Activated T-helper 17 cell treated with anti-CD3 and anti-CD28 coated beads, Interleukin-2, amount 50 U/mL, for 72 hours (primary cell): ENCODE data around the gene AMOTL2. TPM values are rescaled to one million over a fixed set of nuclear protein-coding genes. Genes with fewer than 3 reads are reported as not detected.

Experiments used
- ATAC-seq: fragments of 150-1000 bp; cut with Tn5 transposase; replicated peaks from 2 replicates; pipeline ENCODE4 v1.10.0; 2021; ENCODE audit warnings: mild to moderate bottlenecking, moderate library complexity
- H3K27ac Mint-ChIP-seq: one replicate; pipeline ENCODE4 v1.8.0; 2022; ENCODE audit warnings: mixed read lengths
- H3K27me3 Mint-ChIP-seq: one replicate; pipeline ENCODE4 v1.8.0; 2022; ENCODE audit warnings: mixed read lengths
- H3K36me3 Mint-ChIP-seq: one replicate; pipeline ENCODE4 v1.8.0; 2022; ENCODE audit warnings: low read depth, mild to moderate bottlenecking, mixed read lengths
- H3K4me1 Mint-ChIP-seq: one replicate; pipeline ENCODE4 v1.8.0; 2022; ENCODE audit warnings: mixed read lengths
- H3K4me3 Mint-ChIP-seq: one replicate; pipeline ENCODE4 v1.8.0; 2022; ENCODE audit warnings: mild to moderate bottlenecking, mixed read lengths
- H3K9me3 Mint-ChIP-seq: one replicate; pipeline ENCODE4 v1.8.0; 2022; ENCODE audit warnings: mixed read lengths
- total RNA-seq, 2 donors: library from RNA; stranded (reverse); gene quantifications; one replicate each; pipeline ENCODE4 v1.2.3, GENCODE V29; 2022

The AMOTL2 gene
- total RNA-seq, 2 donors from 2014 or later, result not detected

DNA sequence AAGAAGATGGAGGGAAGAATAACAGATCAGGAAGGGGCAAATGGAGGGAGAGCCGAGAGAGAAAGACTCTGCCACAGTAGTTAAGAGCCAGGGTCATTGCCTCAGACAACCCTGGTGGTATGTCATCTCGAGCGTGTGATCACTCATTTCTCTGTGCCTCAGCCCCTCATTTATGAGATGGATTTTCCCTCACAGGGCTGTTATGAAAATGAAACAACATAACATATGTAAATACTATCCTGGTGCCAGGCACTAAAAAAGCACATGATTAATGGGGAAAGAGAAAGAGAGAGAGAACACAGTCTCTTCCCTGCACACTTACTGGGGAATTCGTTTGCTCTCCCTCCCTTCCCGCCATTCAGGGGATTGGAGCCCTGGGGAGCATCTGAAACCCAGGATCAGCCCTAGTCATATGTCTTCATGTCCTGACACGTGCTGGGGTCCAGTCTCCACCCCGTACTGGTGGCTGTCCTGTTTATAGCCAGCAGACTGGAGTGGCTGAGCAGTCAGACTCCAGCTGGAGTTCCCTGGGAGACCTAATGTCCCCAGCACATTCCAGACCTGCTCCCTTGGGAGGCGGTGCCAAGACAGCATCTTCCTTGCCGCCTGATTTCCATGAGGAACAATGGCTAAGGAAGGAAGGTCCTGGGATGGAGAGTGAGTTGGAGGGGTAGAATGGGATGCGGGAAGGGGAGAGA is 14.7 kb upstream of the AMOTL2 start:
- no peak overlapping the region for H3K4me3 Mint-ChIP-seq
- peaks cover 41% of the 10 kb centered on the region for H3K27me3 Mint-ChIP-seq
- ATAC-seq, result no peak
- H3K36me3 Mint-ChIP-seq, result no peaks in the 10 kb centered on the region
- no peaks in the 10 kb centered on the region for H3K9me3 Mint-ChIP-seq
- H3K27ac Mint-ChIP-seq, result no peak overlapping the region
- H3K4me1 Mint-ChIP-seq, result no peaks in the 10 kb centered on the region

DNA sequence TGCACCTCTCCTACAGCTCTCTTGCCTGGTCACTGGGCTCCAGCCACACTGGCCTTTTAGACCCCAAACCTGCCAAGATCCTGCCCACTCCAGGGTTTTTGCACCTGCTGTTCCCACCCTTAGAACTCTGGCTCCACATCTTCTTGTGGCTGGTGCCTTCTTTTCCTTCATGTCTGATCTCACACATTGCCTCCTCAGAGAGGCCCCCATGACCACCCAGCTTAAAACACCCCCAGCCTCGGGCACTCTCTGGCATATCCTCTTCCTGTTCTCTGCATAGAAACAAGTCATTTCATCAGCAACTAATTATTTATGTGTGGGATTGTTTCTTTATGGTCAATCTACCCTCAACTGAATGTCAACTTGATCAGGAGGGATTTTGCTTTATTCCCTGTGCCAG is 14.0 kb upstream of the AMOTL2 start:
- Mint-ChIP-seq H3K36me3 (no peaks in the 10 kb centered on the region), H3K4me3 (no peak overlapping the region)

DNA sequence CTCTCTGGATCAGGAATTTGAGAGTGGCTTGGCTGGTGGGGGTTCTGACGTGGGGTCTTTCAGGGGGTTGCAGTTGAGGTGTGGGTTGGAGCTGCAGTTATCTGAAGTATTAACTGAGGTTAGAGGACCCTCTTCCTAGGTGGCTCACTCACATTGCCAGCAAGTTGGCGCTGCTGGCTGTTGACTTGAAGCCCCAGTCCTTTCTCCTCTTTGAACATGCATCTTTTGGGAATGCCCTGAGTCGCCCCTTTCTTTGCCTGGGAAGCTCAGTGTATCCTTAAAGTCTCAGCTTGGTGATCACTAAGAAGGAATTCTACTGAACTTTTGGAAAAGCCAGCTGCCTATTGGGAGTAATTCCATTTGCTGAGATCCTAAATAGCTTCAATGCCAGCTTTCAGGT is 13.0 kb upstream of the AMOTL2 start:
- H3K36me3 Mint-ChIP-seq, result no peaks in the 10 kb centered on the region
- H3K4me1 Mint-ChIP-seq, result no peaks in the 10 kb centered on the region
- H3K4me3 Mint-ChIP-seq, result no peak overlapping the region
- H3K9me3 Mint-ChIP-seq, result no peaks in the 10 kb centered on the region
- no peak overlapping the region for H3K27ac Mint-ChIP-seq
- peaks cover 35% of the 10 kb centered on the region for H3K27me3 Mint-ChIP-seq
- no peak for ATAC-seq

More for the DNA sequence above, 14.0 kb upstream of the AMOTL2 start:
- Mint-ChIP-seq H3K27ac (no peak overlapping the region), H3K9me3 (no peaks in the 10 kb centered on the region), H3K4me1 (no peaks in the 10 kb centered on the region), H3K27me3 (peaks cover 37% of the 10 kb centered on the region)
- ATAC-seq, result no peak

DNA sequence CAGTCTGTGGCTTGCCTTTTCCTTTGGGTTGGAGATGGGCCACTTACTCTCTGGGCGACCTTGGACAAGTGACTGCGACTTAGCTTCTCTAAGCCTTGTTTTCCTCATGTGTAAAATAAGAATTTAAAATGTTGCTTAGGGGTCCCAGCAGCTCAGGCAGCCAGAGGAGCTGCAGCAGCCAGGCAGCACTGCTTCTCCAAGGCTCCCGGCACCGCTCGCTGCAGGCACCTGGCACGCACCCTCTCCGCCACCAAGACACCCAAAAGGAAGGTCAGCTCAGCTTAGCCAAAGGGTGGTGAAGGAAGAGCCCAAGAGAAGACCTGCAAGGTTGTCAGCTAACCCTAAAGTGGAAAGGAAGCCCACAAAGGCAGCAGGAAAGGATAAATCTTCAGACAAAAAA is 10.7 kb upstream of the AMOTL2 start:
- Mint-ChIP-seq H3K4me1 (no peaks in the 10 kb centered on the region), H3K9me3 (no peaks in the 10 kb centered on the region), H3K27me3 (peaks cover 20% of the 10 kb centered on the region), H3K27ac (no peak overlapping the region), H3K36me3 (no peaks in the 10 kb centered on the region), H3K4me3 (no peak overlapping the region)
- ATAC-seq, result no peak

DNA sequence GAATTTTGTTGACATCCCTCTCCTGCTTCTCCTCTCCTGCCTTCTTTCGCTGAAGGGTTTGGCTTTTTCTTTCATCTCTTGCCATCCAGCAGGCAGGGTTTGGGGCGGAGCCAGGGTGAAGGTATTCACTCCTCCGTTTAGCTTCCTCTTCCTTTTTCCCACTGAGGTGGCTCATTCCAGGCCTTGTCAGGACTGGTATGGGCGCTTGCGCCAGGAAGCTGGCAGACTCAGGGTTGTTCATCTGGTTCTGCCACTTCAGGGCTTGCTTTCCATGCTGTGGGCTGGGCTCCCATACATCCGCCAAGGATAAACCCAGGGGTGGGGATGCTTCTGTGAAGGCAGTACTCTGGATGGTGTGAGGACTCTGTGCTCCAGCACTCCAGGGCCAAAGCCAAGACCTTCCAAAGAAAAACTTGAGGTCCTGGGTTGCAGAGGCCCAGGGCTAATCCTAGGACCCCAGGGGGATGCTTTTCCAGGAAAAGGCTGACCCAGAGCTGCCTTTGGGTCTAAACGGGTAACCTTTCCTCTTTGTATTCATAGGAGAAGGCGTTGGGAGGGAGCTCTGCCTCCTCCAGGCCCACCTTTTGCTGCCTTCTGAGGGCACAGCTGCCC is 7.7 kb upstream of the AMOTL2 start:
- ATAC-seq, result no peak
- no peaks in the 10 kb centered on the region for H3K9me3 Mint-ChIP-seq
- H3K27ac Mint-ChIP-seq, result no peak overlapping the region
- no peaks in the 10 kb centered on the region for H3K4me1 Mint-ChIP-seq
- H3K36me3 Mint-ChIP-seq, result no peaks in the 10 kb centered on the region
- H3K4me3 Mint-ChIP-seq, result no peak overlapping the region
- peaks cover 3% of the 10 kb centered on the region for H3K27me3 Mint-ChIP-seq

DNA sequence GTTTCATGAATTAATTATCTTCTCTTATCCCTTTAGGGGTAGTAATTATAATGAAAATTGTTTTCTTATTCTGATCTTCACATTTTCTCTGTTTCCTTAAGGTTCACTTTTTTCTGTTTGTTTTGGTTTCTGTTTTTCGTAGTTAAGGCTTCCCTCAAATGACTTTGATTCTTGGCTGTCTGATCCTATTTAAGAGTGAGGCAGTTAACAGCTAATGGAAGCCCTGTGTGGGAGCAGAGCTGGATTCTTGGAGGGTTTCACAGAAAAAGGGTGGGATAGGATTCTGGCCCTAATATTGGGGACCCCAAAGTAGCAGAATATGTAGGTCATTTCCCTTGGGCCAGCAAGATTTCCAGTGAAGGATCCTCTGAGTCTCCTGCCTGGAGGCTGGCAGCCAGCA is 6.8 kb upstream of the AMOTL2 start:
- H3K9me3 Mint-ChIP-seq, result no peaks in the 10 kb centered on the region
- peaks cover 4% of the 10 kb centered on the region for H3K27me3 Mint-ChIP-seq
- H3K4me1 Mint-ChIP-seq, result no peaks in the 10 kb centered on the region
- ATAC-seq, result no peak
- no peak overlapping the region for H3K27ac Mint-ChIP-seq
- H3K4me3 Mint-ChIP-seq, result no peak overlapping the region
- no peaks in the 10 kb centered on the region for H3K36me3 Mint-ChIP-seq

DNA sequence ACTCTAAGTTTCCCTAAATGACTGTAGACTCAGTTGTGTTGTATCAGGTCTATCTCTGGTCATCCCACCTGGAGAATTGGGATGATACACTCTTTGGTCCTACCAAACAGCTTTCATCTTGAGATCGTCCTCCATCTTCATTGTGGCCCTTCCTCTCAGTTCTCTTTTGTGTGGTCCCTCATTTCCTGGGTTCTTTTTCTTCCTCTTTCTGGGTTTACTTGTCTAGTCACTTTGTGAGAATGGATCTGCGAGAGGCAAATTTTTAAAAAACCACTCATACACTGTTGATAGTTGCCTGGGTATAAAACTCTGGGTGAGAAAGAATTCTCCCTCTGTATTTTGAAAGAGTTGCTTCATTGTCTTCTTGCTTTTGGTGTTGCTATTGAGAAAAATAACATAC is 6.0 kb upstream of the AMOTL2 start:
- peaks cover 12% of the 10 kb centered on the region for H3K27me3 Mint-ChIP-seq
- H3K27ac Mint-ChIP-seq, result no peak overlapping the region

DNA sequence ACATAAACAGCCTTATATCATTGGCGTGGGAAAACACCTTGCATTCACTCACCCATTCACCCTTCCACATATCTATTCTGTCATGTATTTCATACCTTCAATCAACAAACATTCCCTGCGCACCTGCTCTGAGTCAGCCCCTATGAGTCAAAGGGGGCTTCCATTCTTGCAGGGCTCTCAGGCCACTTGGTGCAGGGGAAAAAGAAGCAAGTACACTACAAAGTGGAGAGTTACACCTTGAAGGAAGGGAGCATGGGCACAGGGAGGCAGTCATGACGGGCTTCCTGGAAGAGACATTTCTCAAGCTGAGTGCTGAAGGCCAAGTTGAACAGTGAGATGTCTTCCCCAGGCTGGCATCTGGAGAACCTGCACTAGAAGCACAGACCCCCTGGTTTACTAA is 4.6 kb upstream of the AMOTL2 start:
- peak; percentile 54 for ATAC-seq
- no peaks in the 10 kb centered on the region for H3K9me3 Mint-ChIP-seq
- no peak overlapping the region for H3K27ac Mint-ChIP-seq
- H3K27me3 Mint-ChIP-seq, result peaks cover 17% of the 10 kb centered on the region
- no peaks in the 10 kb centered on the region for H3K36me3 Mint-ChIP-seq
- H3K4me3 Mint-ChIP-seq, result no peak overlapping the region
- H3K4me1 Mint-ChIP-seq, result peaks cover 11% of the 10 kb centered on the region

More for the DNA sequence above, 6.0 kb upstream of the AMOTL2 start:
- H3K36me3 Mint-ChIP-seq, result no peaks in the 10 kb centered on the region
- H3K4me1 Mint-ChIP-seq, result peaks cover 4% of the 10 kb centered on the region
- no peak for ATAC-seq
- H3K4me3 Mint-ChIP-seq, result no peak overlapping the region
- no peaks in the 10 kb centered on the region for H3K9me3 Mint-ChIP-seq

DNA sequence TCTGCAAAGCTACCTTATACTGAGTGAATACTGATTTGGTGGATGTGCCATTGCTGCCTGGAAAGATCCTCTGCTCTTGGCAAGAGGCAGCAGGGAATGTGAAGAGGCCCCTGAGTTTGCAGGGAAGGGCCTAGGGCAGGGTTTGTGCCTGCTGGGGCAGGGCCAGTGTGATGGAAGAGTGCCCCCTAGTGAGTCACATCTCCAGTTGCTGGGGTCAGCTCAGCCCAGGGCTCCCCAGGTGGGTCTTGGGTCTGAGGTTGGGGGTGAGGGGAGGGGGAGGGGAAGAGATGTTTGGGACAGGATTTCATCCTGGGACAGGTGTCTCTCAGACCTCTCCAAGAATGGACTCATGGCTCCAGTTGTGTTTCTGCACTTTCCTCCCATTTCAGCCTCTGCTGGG is 4.1 kb upstream of the AMOTL2 start:
- peak; percentile 48 for ATAC-seq
- peaks cover 17% of the 10 kb centered on the region for H3K27me3 Mint-ChIP-seq
- peaks cover 11% of the 10 kb centered on the region for H3K4me1 Mint-ChIP-seq
- no peak overlapping the region for H3K27ac Mint-ChIP-seq
- H3K4me3 Mint-ChIP-seq, result no peak overlapping the region
- no peaks in the 10 kb centered on the region for H3K36me3 Mint-ChIP-seq
- no peaks in the 10 kb centered on the region for H3K9me3 Mint-ChIP-seq

DNA sequence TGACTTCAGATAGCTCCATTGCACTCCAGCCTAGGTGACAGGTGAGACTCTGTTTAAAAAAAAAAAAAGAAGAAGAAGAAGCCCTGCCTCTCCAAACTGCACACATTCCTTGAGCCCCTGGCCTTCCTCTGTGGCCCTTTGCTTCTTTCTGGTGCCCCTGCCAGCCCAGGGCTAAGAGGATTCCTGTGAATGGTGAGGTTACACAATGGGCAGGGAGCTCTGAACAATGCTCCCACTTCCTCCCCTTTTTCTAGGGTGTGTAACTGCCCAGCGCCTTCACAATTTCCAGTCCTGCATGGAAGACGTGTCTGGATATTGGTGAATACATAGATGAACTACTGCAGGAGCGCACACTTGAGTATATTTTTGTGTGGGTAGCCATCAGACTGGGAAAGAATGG is 3.6 kb upstream of the AMOTL2 start:
- H3K9me3 Mint-ChIP-seq, result no peaks in the 10 kb centered on the region
- no peaks in the 10 kb centered on the region for H3K36me3 Mint-ChIP-seq
- no peak overlapping the region for H3K27ac Mint-ChIP-seq
- H3K4me1 Mint-ChIP-seq, result peaks cover 11% of the 10 kb centered on the region
- ATAC-seq, result no peak
- H3K27me3 Mint-ChIP-seq, result peaks cover 17% of the 10 kb centered on the region
- no peak overlapping the region for H3K4me3 Mint-ChIP-seq

DNA sequence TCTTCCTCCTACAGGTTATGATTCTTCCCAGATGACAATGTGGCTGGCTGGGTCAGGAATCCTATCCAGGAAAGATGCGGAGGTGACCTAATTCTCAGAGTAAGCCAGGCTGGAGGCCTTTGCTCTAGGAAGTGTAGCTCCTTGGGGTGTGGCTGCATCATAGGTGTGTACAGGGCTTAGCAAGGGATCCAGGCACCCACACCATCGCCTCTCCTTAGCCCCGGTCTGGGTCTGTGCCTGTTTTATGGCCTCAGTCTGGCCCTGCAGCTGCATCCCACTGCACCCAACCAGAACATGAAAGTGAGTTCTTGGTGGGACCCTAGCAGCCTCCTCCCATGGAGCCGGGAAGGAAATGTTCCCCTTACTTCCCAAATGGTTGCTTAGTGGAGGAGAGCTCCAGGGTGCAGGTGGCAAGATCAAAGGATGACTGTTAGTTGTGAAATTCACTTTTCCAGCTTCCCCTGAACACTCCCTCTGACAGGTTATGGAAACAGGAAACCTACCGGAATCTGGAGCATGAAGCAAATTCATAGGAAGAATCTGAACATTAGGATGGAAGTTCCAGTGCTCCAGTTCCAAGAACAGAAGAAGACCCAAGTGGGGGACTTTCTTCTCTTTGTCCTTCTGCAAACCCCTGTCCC is 2.7 kb upstream of the AMOTL2 start:
- Mint-ChIP-seq H3K27me3 (peaks cover 17% of the 10 kb centered on the region), H3K4me3 (no peak overlapping the region), H3K9me3 (no peaks in the 10 kb centered on the region), H3K4me1 (peaks cover 11% of the 10 kb centered on the region), H3K36me3 (no peaks in the 10 kb centered on the region), H3K27ac (no peak overlapping the region)
- ATAC-seq, result no peak

DNA sequence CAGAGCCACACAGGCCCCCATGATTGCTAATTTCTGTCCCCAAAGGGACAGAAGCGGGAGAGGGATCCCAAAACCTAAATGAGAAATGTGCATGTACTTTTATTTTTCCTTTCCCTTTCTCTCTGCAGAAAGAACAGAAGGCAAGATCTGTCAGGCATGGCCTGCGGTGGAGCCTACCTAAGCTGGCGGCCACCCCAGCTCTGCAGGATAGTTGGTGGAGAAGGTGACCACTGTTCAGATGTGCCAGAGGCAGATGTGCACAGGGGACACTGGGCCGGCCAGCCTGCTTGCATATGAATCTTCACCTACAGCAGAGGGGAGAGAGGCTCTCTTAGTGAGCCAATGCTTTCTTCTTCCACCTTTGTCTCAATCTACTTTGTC is 2.1 kb upstream of the AMOTL2 start:
- H3K4me1 Mint-ChIP-seq, result peaks cover 11% of the 10 kb centered on the region
- H3K27ac Mint-ChIP-seq, result no peak overlapping the region
- no peaks in the 10 kb centered on the region for H3K9me3 Mint-ChIP-seq
- ATAC-seq, result no peak
- peaks cover 17% of the 10 kb centered on the region for H3K27me3 Mint-ChIP-seq
- H3K36me3 Mint-ChIP-seq, result no peaks in the 10 kb centered on the region
- no peak overlapping the region for H3K4me3 Mint-ChIP-seq

DNA sequence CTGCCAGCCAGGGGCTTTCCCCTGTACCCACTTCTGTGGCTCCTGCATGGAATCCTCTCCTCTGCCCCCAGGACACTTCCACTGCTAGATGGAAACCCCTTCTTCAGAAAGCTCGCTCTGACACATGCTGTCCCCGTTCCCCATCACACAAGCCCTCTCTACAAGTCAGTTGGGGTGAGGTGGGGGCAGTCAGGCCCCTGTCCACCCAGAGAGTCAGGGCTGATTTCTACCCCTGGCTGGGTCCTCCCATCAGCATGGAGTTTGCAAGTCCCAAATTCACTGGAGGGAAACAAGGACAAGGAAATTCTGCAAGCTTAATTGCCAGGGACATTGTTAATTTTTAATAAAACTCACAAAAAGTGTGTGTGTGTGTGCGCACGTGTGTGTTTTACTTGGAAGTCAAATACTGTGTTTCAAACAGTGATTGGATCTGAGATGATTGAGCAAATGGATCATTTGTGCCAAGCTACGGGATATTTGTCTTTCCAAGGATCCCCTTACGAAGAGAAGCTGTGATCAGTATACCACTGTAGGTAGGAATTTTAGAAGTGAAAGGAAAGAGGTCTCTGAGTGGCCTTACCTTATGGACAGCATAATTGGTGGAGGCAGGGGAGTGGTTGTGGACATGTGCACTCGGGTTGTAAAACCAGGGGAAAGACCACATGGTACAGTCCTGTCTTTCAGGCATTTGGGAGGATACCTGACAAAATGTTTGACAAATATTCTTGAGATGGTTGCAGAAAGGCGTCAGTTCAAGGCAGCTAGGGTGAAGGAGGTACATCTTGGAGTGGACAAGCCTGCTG is 1.5 kb upstream of the AMOTL2 start:
- Mint-ChIP-seq H3K4me1 (peaks cover 11% of the 10 kb centered on the region), H3K9me3 (no peaks in the 10 kb centered on the region), H3K36me3 (no peaks in the 10 kb centered on the region), H3K27me3 (peaks cover 17% of the 10 kb centered on the region), H3K4me3 (peak overlapping the region; percentile 77), H3K27ac (no peak overlapping the region)
- no peak for ATAC-seq

DNA sequence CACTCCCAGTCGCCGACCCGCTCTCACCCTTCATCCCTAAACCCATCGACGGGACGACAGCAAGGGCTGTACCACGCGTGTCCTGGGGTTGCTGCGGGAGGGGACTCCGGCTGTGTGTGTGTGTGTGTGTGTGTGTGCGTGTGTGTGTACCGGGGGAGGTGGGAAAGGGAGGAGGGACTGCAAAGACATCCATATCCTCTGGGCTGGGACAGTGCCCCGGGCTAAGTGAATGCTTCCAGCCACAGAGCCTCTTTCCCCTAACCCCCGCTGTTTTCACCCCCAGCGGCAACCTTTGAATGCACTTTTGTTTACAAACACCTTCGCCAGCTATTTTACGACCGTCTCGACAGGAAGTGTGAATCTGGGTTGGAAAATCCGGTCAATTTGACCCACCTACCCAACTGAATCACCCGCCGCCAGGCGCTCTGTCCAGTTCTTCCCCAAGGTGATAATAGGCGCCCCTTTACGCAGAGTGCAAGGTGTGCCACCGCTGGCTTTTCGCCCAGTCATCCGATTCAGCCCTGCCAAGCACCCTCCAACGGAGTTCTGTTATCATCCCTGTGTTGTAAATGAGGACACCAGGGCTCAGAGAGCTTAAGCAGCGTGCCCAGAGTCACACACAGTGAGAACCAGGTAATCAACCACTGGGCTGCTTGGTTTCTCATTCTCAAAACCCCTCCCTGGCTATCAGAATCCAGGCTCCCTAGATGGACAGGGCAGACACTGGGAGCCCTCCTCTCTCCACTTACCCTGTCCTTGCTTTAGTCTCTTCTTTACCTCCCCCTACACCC is 739 bp upstream of the AMOTL2 start:
- H3K27me3 Mint-ChIP-seq, result peaks cover 17% of the 10 kb centered on the region
- H3K4me3 Mint-ChIP-seq, result peak overlapping the region; percentile 77
- H3K9me3 Mint-ChIP-seq, result no peaks in the 10 kb centered on the region
- H3K27ac Mint-ChIP-seq, result no peak overlapping the region
- H3K4me1 Mint-ChIP-seq, result peaks cover 11% of the 10 kb centered on the region
- no peak for ATAC-seq
- H3K36me3 Mint-ChIP-seq, result no peaks in the 10 kb centered on the region
